ENCODE measurements around the gene PLIN3. TPM values are rescaled to one million over a fixed set of nuclear protein-coding genes. Genes with fewer than 3 reads are reported as not detected.

The PLIN3 gene
- total and polyA plus RNA-seq, 9 of the 15 experiments (the other 6 are each of a cell fraction or from before 2014, with no cell fraction given): 7.5 to 75.6 (median 43.1) TPM

DNA sequence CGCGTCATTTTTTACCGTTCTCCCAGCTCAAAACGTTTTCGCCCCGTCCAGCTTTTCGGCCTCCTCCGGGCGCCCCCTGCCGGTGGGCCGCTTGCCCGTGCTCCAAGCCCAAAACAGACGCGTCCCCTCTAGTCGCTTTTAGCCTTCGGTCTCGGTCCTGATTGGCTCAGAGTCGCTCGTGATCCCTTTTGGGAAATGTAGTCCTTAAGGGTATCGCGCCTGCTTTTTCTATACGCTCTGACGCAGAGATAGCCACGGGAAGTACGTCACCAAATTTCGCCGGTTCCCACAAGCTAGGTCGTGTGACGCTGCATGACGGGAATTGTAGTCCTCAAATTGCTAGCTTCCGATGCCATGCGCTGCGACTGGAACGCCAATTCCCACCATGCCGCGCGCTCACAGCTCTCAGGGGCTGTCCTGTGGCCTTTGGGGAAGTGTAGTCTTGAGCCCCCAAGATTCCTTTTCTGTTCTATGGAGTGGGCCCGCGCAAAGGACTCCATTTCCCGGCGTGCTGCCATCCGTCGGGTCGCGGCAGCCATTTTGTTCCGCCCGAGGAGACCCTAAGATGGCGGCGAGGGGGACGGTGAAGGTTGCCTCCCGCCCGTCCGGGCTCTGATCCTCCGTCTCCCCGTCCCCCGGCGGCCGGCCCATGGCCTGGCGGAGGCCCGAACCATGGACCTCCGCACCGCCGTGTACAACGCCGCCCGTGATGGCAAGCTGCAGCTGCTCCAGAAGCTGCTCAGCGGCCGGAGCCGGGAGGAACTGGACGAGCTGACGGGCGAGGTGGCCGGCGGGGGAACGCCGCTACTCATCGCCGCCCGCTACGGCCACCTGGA is 76.1 kb downstream of the PLIN3 start, which contains the start of gene FEM1A (continued):
- TF ChIP-seq, protein P1, sequence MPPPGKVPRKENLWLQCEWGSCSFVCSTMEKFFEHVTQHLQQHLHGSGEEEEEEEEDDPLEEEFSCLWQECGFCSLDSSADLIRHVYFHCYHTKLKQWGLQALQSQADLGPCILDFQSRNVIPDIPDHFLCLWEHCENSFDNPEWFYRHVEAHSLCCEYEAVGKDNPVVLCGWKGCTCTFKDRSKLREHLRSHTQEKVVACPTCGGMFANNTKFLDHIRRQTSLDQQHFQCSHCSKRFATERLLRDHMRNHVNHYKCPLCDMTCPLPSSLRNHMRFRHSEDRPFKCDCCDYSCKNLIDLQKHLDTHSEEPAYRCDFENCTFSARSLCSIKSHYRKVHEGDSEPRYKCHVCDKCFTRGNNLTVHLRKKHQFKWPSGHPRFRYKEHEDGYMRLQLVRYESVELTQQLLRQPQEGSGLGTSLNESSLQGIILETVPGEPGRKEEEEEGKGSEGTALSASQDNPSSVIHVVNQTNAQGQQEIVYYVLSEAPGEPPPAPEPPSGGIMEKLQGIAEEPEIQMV (tag; conservative IDR thresholded peaks at IDR 0.05; ENCODE audit: low read depth): peak; percentile 84; the same call in 1 of the 2 replicates
- TF ChIP-seq NCOR1 (IDR thresholded peaks at IDR 0.05) (no peak), EP300 (IDR thresholded peaks at IDR 0.05; ENCODE audit: low read length) (no peak), DACH1 (IDR thresholded peaks at IDR 0.05; ENCODE audit: partially characterized antibody) (no peak), HNRNPUL1 (IDR thresholded peaks at IDR 0.05; ENCODE audit: low read length) (no peak), MECOM (CRISPR knock-in tag; IDR thresholded peaks at IDR 0.05) (no peak), ZBTB17 (CRISPR knock-in tag; IDR thresholded peaks at IDR 0.05) (peak; percentile 93), TCFL5 (CRISPR knock-in tag; conservative IDR thresholded peaks at IDR 0.05) (peak; percentile 74; the same call in 1 of the 2 replicates), NFE2L1 (tag; IDR thresholded peaks at IDR 0.05; ENCODE audit: borderline replicate concordance, low read depth) (no peak), KLF16 (IDR thresholded peaks at IDR 0.05) (peak; percentile 52; the same call in 1 of the 2 replicates), NR2C1 (IDR thresholded peaks at IDR 0.05) (peak; percentile 98), NR2C1 (tag; IDR thresholded peaks at IDR 0.05) (peak; percentile 99)
- TF ChIP-seq, protein P2, sequence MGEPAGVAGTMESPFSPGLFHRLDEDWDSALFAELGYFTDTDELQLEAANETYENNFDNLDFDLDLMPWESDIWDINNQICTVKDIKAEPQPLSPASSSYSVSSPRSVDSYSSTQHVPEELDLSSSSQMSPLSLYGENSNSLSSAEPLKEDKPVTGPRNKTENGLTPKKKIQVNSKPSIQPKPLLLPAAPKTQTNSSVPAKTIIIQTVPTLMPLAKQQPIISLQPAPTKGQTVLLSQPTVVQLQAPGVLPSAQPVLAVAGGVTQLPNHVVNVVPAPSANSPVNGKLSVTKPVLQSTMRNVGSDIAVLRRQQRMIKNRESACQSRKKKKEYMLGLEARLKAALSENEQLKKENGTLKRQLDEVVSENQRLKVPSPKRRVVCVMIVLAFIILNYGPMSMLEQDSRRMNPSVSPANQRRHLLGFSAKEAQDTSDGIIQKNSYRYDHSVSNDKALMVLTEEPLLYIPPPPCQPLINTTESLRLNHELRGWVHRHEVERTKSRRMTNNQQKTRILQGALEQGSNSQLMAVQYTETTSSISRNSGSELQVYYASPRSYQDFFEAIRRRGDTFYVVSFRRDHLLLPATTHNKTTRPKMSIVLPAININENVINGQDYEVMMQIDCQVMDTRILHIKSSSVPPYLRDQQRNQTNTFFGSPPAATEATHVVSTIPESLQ (CRISPR knock-in tag; IDR thresholded peaks at IDR 0.05): 0 out of 2 replicates have a peak, but pooled peaks have one; percentile 67
- TF ChIP-seq, protein P3, sequence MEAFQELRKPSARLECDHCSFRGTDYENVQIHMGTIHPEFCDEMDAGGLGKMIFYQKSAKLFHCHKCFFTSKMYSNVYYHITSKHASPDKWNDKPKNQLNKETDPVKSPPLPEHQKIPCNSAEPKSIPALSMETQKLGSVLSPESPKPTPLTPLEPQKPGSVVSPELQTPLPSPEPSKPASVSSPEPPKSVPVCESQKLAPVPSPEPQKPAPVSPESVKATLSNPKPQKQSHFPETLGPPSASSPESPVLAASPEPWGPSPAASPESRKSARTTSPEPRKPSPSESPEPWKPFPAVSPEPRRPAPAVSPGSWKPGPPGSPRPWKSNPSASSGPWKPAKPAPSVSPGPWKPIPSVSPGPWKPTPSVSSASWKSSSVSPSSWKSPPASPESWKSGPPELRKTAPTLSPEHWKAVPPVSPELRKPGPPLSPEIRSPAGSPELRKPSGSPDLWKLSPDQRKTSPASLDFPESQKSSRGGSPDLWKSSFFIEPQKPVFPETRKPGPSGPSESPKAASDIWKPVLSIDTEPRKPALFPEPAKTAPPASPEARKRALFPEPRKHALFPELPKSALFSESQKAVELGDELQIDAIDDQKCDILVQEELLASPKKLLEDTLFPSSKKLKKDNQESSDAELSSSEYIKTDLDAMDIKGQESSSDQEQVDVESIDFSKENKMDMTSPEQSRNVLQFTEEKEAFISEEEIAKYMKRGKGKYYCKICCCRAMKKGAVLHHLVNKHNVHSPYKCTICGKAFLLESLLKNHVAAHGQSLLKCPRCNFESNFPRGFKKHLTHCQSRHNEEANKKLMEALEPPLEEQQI (IDR thresholded peaks at IDR 0.05): no peak
- TF ChIP-seq, protein P4, sequence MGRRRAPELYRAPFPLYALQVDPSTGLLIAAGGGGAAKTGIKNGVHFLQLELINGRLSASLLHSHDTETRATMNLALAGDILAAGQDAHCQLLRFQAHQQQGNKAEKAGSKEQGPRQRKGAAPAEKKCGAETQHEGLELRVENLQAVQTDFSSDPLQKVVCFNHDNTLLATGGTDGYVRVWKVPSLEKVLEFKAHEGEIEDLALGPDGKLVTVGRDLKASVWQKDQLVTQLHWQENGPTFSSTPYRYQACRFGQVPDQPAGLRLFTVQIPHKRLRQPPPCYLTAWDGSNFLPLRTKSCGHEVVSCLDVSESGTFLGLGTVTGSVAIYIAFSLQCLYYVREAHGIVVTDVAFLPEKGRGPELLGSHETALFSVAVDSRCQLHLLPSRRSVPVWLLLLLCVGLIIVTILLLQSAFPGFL (CRISPR knock-in tag; IDR thresholded peaks at IDR 0.05): no peak
- TF ChIP-seq, protein P5, sequence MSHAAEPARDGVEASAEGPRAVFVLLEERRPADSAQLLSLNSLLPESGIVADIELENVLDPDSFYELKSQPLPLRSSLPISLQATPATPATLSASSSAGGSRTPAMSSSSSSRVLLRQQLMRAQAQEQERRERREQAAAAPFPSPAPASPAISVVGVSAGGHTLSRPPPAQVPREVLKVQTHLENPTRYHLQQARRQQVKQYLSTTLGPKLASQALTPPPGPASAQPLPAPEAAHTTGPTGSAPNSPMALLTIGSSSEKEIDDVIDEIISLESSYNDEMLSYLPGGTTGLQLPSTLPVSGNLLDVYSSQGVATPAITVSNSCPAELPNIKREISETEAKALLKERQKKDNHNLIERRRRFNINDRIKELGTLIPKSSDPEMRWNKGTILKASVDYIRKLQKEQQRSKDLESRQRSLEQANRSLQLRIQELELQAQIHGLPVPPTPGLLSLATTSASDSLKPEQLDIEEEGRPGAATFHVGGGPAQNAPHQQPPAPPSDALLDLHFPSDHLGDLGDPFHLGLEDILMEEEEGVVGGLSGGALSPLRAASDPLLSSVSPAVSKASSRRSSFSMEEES (CRISPR knock-in tag; IDR thresholded peaks at IDR 0.05): no peak

Data from K562 (cell line).